NCI-H82 treated with DMSO at 0.1 percent for 48 hours (cell line): ENCODE results near the gene SPDYE18.
"Not testable (repeated sequence)": the region's sequence is repeated elsewhere in the genome, so short reads cannot be mapped to it uniquely, and the experiment has no call there.

Experiments used
- DNase-seq: peaks from one replicate; lab custom pipeline; 2025; ENCODE audit not compliant: unreplicated experiment; lab: John Stamatoyannopoulos, UW

SPDYE18 gene

GRCh38 chr7:77062557-77062956 is at the start of gene SPDYE18:
Gene SPDYE18 (minus strand): TSS chr7:77062558. CDS start chr7:77060512, 2,046 bp downstream.
- not testable (repeated sequence) for DNase-seq

GRCh38 chr7:77108362-77108761 is 46.0 kb upstream of the SPDYE18 start:
- not testable (repeated sequence) for DNase-seq

GRCh38 chr7:77107659-77108058 is 45.3 kb upstream of the SPDYE18 start:
- not testable (repeated sequence) for DNase-seq

- DNase-seq = not testable (repeated sequence)
Observed at GRCh38 chr7:77105904-77106303, 43.5 kb upstream of the SPDYE18 start.

- not testable (repeated sequence) for DNase-seq
Observed at GRCh38 chr7:77102671-77103070, 40.3 kb upstream of the SPDYE18 start.

GRCh38 chr7:77101187-77101586 is 38.8 kb upstream of the SPDYE18 start:
- not testable (repeated sequence) for DNase-seq

GRCh38 chr7:77100501-77100900 is 38.1 kb upstream of the SPDYE18 start:
- DNase-seq = not testable (repeated sequence)

GRCh38 chr7:77092301-77092700 is 29.9 kb upstream of the SPDYE18 start:
- DNase-seq = not testable (repeated sequence)

GRCh38 chr7:77082192-77082591 is 19.8 kb upstream of the SPDYE18 start:
- DNase-seq = not testable (repeated sequence)

GRCh38 chr7:77080236-77080635 is 17.9 kb upstream of the SPDYE18 start:
- not testable (repeated sequence) for DNase-seq

- DNase-seq = not testable (repeated sequence)
Observed at GRCh38 chr7:77079624-77080023, 17.3 kb upstream of the SPDYE18 start.

GRCh38 chr7:77079112-77079511 is 16.8 kb upstream of the SPDYE18 start:
- not testable (repeated sequence) for DNase-seq

- DNase-seq = not testable (repeated sequence)
Observed at GRCh38 chr7:77077060-77077459, 14.7 kb upstream of the SPDYE18 start.

GRCh38 chr7:77074786-77075396 is 12.5 kb upstream of the SPDYE18 start:
- DNase-seq = not testable (repeated sequence)

GRCh38 chr7:77071108-77071507 is 8.8 kb upstream of the SPDYE18 start:
- not testable (repeated sequence) for DNase-seq

- not testable (repeated sequence) for DNase-seq
Observed at GRCh38 chr7:77065869-77066268, 3.5 kb upstream of the SPDYE18 start.

- not testable (repeated sequence) for DNase-seq
Observed at GRCh38 chr7:77063732-77064131, 1.4 kb upstream of the SPDYE18 start.

- not testable (repeated sequence) for DNase-seq
Observed at GRCh38 chr7:77032261-77032660, 30.1 kb downstream of the SPDYE18 start, which contains the start of gene SPDYE17. Gene SPDYE17 (minus strand): TSS chr7:77032361. CDS start chr7:77030570, 1,791 bp downstream.

GRCh38 chr7:77026349-77026748 is 36.0 kb downstream of the SPDYE18 start:
- not testable (repeated sequence) for DNase-seq

GRCh38 chr7:77010074-77010680 is 52.2 kb downstream of the SPDYE18 start:
- not testable (repeated sequence) for DNase-seq

- not testable (repeated sequence) for DNase-seq
Observed at GRCh38 chr7:77008000-77008399, 54.4 kb downstream of the SPDYE18 start.
